GM03348 (cell line): ENCODE measurements around the gene OR56A5.
"Not testable (repeated sequence)": the region's sequence is repeated elsewhere in the genome, so short reads cannot be mapped to it uniquely, and the experiment has no call there.

Experiments
- DNase-seq: peaks from one replicate; pipeline ENCODE4 v3.0.0; 2012; ENCODE audit warnings: low spot score

Gene OR56A5

GRCh38 chr11:5968394-5968793 lies at the start of gene OR56A5:
OR56A5 (minus strand) TSS chr11:5968494; CDS start chr11:5968494, 0 bp downstream.
- no peak for DNase-seq

- DNase-seq: no peak
These were observed 44.7 kb upstream of the OR56A5 start for GRCh38 chr11:6013042-6013441.

GRCh38 chr11:6012035-6012668 lies 43.9 kb upstream of the OR56A5 start:
- no peak for DNase-seq

GRCh38 chr11:6006846-6007245 lies 38.6 kb upstream of the OR56A5 start, which contains the start of gene OR56A4:
OR56A4 (minus strand) TSS chr11:6006946; CDS start chr11:6002992, 3,954 bp downstream.
- no peak for DNase-seq

- no peak for DNase-seq
These were observed 38.1 kb upstream of the OR56A5 start for GRCh38 chr11:6006395-6006794.

- DNase-seq: no peak
These were observed 34.0 kb upstream of the OR56A5 start for GRCh38 chr11:6002202-6002699.

GRCh38 chr11:5994791-5995190 lies 26.5 kb upstream of the OR56A5 start:
- DNase-seq: no peak

GRCh38 chr11:5992604-5993251 lies 24.4 kb upstream of the OR56A5 start:
- peak; percentile 54 for DNase-seq

- no peak for DNase-seq
These were observed 23.9 kb upstream of the OR56A5 start for GRCh38 chr11:5992150-5992549.

- DNase-seq: no peak
These were observed 20.9 kb upstream of the OR56A5 start for GRCh38 chr11:5989203-5989602.

- no peak for DNase-seq
These were observed 18.6 kb upstream of the OR56A5 start, which contains the start of gene OR52L1 for GRCh38 chr11:5986885-5987284. OR52L1 (minus strand) TSS chr11:5986985; CDS start chr11:5986930, 55 bp downstream.

- no peak for DNase-seq
These were observed 15.1 kb upstream of the OR56A5 start for GRCh38 chr11:5983443-5983842.

- DNase-seq: no peak
These were observed 5.2 kb upstream of the OR56A5 start for GRCh38 chr11:5973530-5973929.

- no peak for DNase-seq
These were observed 586 bp downstream of the OR56A5 start for GRCh38 chr11:5967708-5968107.

- no peak for DNase-seq
These were observed 1.3 kb downstream of the OR56A5 start for GRCh38 chr11:5966958-5967357.

- not testable (repeated sequence) for DNase-seq
These were observed 7.5 kb downstream of the OR56A5 start for GRCh38 chr11:5960704-5961320.

- no peak for DNase-seq
These were observed 12.7 kb downstream of the OR56A5 start for GRCh38 chr11:5955586-5955985.

GRCh38 chr11:5941951-5942350 lies 26.3 kb downstream of the OR56A5 start, which contains the start of gene OR56A3:
OR56A3 (plus strand) TSS chr11:5942251; CDS start chr11:5947347, 5,096 bp downstream.
- DNase-seq: no peak

- DNase-seq: no peak
These were observed 27.5 kb downstream of the OR56A5 start for GRCh38 chr11:5940748-5941147.

GRCh38 chr11:5938603-5938965 lies 29.7 kb downstream of the OR56A5 start:
- no peak for DNase-seq

GRCh38 chr11:5937868-5938602 lies 30.3 kb downstream of the OR56A5 start:
- no peak for DNase-seq

- no peak for DNase-seq
These were observed 35.2 kb downstream of the OR56A5 start for GRCh38 chr11:5933116-5933515.
